Lower lobe of right lung (tissue), 2 donors: ENCODE results near the gene ACOT7. TPM values are rescaled to one million over a fixed set of nuclear protein-coding genes. Genes with fewer than 3 reads are reported as not detected.

Experiments
- ATAC-seq, 2 donors: fragments of 200-7000 bp; cut with Tn5 transposase; one replicate each; pipeline ENCODE4 v1.9.1; 2020 to 2022; ENCODE audit warnings: mild to moderate bottlenecking in 2 of 2, moderate library complexity in 2 of 2
- DNase-seq: peaks from one replicate; pipeline ENCODE4 v3.0.0-alpha.2; 2020
- H3K27ac ChIP-seq: fragments of 200-600 bp; one replicate; pipeline ENCODE4 v1.8.0; 2022
- H3K27me3 ChIP-seq: fragments of 200-600 bp; one replicate; pipeline ENCODE4 v1.8.0; 2022; ENCODE audit warnings: low read depth
- H3K36me3 ChIP-seq: fragments of 200-600 bp; one replicate; pipeline ENCODE4 v1.8.0; 2022; ENCODE audit warnings: mild to moderate bottlenecking
- H3K4me1 ChIP-seq: fragments of 200-600 bp; one replicate; pipeline ENCODE4 v1.8.0; 2022
- H3K4me3 ChIP-seq: fragments of 200-600 bp; one replicate; pipeline ENCODE4 v1.8.0; 2022; ENCODE audit warnings: mild to moderate bottlenecking
- H3K9me3 ChIP-seq: fragments of 200-600 bp; one replicate; pipeline ENCODE4 v1.8.0; 2022
- CTCF ChIP-seq: fragments of 200-600 bp; IDR thresholded peaks from one replicate; pipeline ENCODE4 v1.8.0; 2022; ENCODE audit warnings: antibody characterized with exemption, mild to moderate bottlenecking
- intact Hi-C: fragments of 100-400 bp; cut with DNase I; formaldehyde crosslinking; loops from one replicate; pipeline ENCODE4 v1.11.0; 2022
- total RNA-seq: library from RNA; stranded (reverse); fragmentation: NEBNext Ultra II Directional; extraction: Animal tissue kit (Norgen Biotek cat#: 25700); gene quantifications from one replicate; pipeline ENCODE4 v1.2.1, GENCODE V29; 2021
- donor health status: DM: no; HTN: yes; CAD: no; lungs with severe emphysema.

ACOT7 gene
- total RNA-seq, 1 donor from 2014 or later: 28.5 TPM

GRCh38 chr1:6424000-6424565 is 30.5 kb upstream of the ACOT7 start:
- no peaks in the 10 kb centered on the region for H3K9me3 ChIP-seq
- peaks cover 43% of the 10 kb centered on the region for H3K4me1 ChIP-seq
- ATAC-seq (no peak), DNase-seq (no peak)
- peak overlapping the region; percentile 32 for H3K4me3 ChIP-seq
- no peak overlapping the region for H3K27ac ChIP-seq
- intact Hi-C loops: no loop called here
- TF ChIP-seq CTCF: no peak
- H3K36me3 ChIP-seq: no peaks in the 10 kb centered on the region
- H3K27me3 ChIP-seq: peaks cover 94% of the 10 kb centered on the region

- intact Hi-C loops: no loop called here
- Histone ChIP-seq H3K4me1 (peaks cover 49% of the 10 kb centered on the region), H3K9me3 (no peaks in the 10 kb centered on the region), H3K27ac (no peak overlapping the region), H3K4me3 (peak overlapping the region; percentile 4), H3K27me3 (peaks cover 98% of the 10 kb centered on the region), H3K36me3 (no peaks in the 10 kb centered on the region)
- peak; percentile 79 for DNase-seq
- peak; percentile 67 to 73 for ATAC-seq
- peak; percentile 71 for TF ChIP-seq CTCF
Measured at GRCh38 chr1:6423321-6423999, 29.9 kb upstream of the ACOT7 start.

GRCh38 chr1:6421266-6421665 is 27.7 kb upstream of the ACOT7 start:
- Histone ChIP-seq H3K4me1 (peaks cover 52% of the 10 kb centered on the region), H3K27ac (no peak overlapping the region), H3K4me3 (no peak overlapping the region), H3K36me3 (no peaks in the 10 kb centered on the region), H3K27me3 (peaks cover 98% of the 10 kb centered on the region), H3K9me3 (no peaks in the 10 kb centered on the region)
- DNase-seq (no peak), ATAC-seq (no peak)
- intact Hi-C loops: no loop called here
- no peak for TF ChIP-seq CTCF

- Histone ChIP-seq H3K9me3 (no peaks in the 10 kb centered on the region), H3K4me3 (peak overlapping the region; percentile 50), H3K27me3 (peaks cover 98% of the 10 kb centered on the region), H3K27ac (no peak overlapping the region), H3K4me1 (peaks cover 52% of the 10 kb centered on the region), H3K36me3 (no peaks in the 10 kb centered on the region)
- intact Hi-C loops: no loop called here
- DNase-seq: no peak
- ATAC-seq: no peak
- TF ChIP-seq CTCF: no peak
Measured at GRCh38 chr1:6420454-6421042, 27.0 kb upstream of the ACOT7 start.

GRCh38 chr1:6419804-6420453 is 26.4 kb upstream of the ACOT7 start, which contains the start of gene HES2:
TSS of gene HES2 (minus strand) at chr1:6419919. CDS start at chr1:6419820, 99 bp downstream.
- peaks cover 48% of the 10 kb centered on the region for H3K4me1 ChIP-seq
- peak; percentile 62 to 75 for ATAC-seq
- H3K9me3 ChIP-seq: no peaks in the 10 kb centered on the region
- no peak for DNase-seq
- intact Hi-C loops: no loop called here
- peak within 1 kb of the TSS; percentile 50 for H3K4me3 ChIP-seq
- H3K36me3 ChIP-seq: no peaks in the 10 kb centered on the region
- no peak within 1 kb of the TSS for H3K27ac ChIP-seq
- H3K27me3 ChIP-seq: peaks cover 98% of the 10 kb centered on the region
- no peak for TF ChIP-seq CTCF
